Fibroblast of skin of back (primary cell): ENCODE data around the gene GTF2IRD1.
A peak's percentile ranks its signal among the peaks of the same experiment; 100 is the strongest.
"Not testable (repeated sequence)": the region's sequence is repeated elsewhere in the genome, so short reads cannot be mapped to it uniquely, and the experiment has no call there.

Experiments used
- DNase-seq: peaks from one replicate; pipeline ENCODE4 v3.0.0-alpha.2; 2013

Gene GTF2IRD1

GRCh38 chr7:74430409-74430808 lies 23.3 kb upstream of the GTF2IRD1 start:
- not testable (repeated sequence) for DNase-seq

GRCh38 chr7:74430961-74431466 lies 22.7 kb upstream of the GTF2IRD1 start:
- peak; percentile 19 for DNase-seq

GRCh38 chr7:74437291-74437571 lies 16.5 kb upstream of the GTF2IRD1 start:
- not testable (repeated sequence) for DNase-seq

- no peak for DNase-seq
Observed at GRCh38 chr7:74438327-74438726, 15.4 kb upstream of the GTF2IRD1 start.

GRCh38 chr7:74439541-74439940 lies 14.2 kb upstream of the GTF2IRD1 start:
- no peak for DNase-seq

GRCh38 chr7:74440143-74440542 lies 13.6 kb upstream of the GTF2IRD1 start:
- DNase-seq = not testable (repeated sequence)

GRCh38 chr7:74441801-74442200 lies 11.9 kb upstream of the GTF2IRD1 start:
- no peak for DNase-seq

GRCh38 chr7:74443543-74444247 lies 10.0 kb upstream of the GTF2IRD1 start:
- DNase-seq = no peak

- DNase-seq = no peak
Observed at GRCh38 chr7:74449144-74449543, 4.6 kb upstream of the GTF2IRD1 start.

- DNase-seq = peak; percentile 54
Observed at GRCh38 chr7:74449809-74450397, 3.8 kb upstream of the GTF2IRD1 start.

GRCh38 chr7:74452748-74453321 lies 871 bp upstream of the GTF2IRD1 start:
- DNase-seq = peak; percentile 32

- no peak for DNase-seq
Observed at GRCh38 chr7:74454021-74454924, 567 bp downstream of the GTF2IRD1 start.

- no peak for DNase-seq
Observed at GRCh38 chr7:74454925-74455288, 1.2 kb downstream of the GTF2IRD1 start.

GRCh38 chr7:74455291-74455804 lies 1.6 kb downstream of the GTF2IRD1 start:
- no peak for DNase-seq

GRCh38 chr7:74455928-74456327 lies 2.2 kb downstream of the GTF2IRD1 start:
- DNase-seq = no peak

GRCh38 chr7:74457007-74457406 lies 3.3 kb downstream of the GTF2IRD1 start:
- no peak for DNase-seq

- no peak for DNase-seq
Observed at GRCh38 chr7:74461970-74462706, 8.4 kb downstream of the GTF2IRD1 start.

GRCh38 chr7:74462707-74463100 lies 9.0 kb downstream of the GTF2IRD1 start:
- DNase-seq = no peak

GRCh38 chr7:74464931-74465886 lies 11.5 kb downstream of the GTF2IRD1 start:
- no peak for DNase-seq

- DNase-seq = no peak
Observed at GRCh38 chr7:74466196-74466813, 12.6 kb downstream of the GTF2IRD1 start.
